GM18870 (cell line): ENCODE results near the gene NKAIN2.

ENCODE experiments used
- ATAC-seq: cut with Tn5 transposase; IDR thresholded peaks from one replicate; pipeline ENCODE4 v1.9.1; 2021; ENCODE audit warnings: moderate library complexity; ENCODE audit not compliant: unreplicated experiment

Gene NKAIN2

GRCh38 chr6:124795643-124796463 lies 992.2 kb downstream of the NKAIN2 start:
- ATAC-seq = no peak

DNA sequence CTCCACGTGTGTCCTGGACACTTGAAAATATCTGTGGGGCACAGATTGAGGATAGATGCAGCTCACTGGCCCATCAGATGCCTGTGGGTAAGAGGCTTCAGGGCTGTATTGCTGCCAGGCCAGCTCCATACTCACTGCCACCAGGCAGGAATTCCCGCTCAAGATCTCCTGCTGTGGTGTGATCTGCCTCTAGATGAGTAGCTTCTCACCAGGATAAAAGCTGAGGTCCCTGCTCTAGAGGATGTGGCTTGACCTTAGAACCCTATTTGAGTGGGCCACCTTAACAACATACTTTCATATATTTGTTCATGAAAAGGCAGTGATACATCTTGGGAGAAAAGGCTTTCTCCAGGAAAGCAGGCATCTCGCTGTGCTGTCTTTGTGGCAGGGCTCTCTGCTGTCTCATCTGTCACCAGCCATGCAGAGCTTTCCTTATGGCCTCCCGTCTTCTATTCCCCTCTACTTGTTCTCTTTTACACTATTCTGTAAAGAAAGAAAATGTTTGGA lies 992.9 kb downstream of the NKAIN2 start:
- ATAC-seq = no peak

DNA sequence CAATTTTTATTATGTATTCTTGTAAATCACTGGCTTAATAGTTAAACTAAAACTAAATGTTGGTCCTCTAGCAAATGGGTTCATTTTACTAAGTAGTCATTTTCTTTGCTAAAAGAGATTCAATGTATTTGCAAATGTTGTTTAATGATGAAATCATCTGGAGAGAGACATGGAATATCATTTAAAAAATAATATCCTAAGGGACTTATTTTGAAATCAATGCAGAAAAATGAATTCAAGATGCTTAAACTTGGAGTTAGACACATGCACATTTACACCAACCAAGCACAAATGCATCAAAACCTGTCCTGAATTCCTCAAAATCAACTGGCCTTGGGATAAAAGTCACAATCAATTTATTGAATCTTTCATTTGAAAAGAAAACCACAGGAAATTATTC lies 993.6 kb downstream of the NKAIN2 start:
- no peak for ATAC-seq

- ATAC-seq = no peak
Observed at GRCh38 chr6:124798942-124799496, 995.4 kb downstream of the NKAIN2 start.

GRCh38 chr6:124799638-124800037 lies 996.0 kb downstream of the NKAIN2 start:
- ATAC-seq = no peak

GRCh38 chr6:124800222-124800621 lies 996.6 kb downstream of the NKAIN2 start:
- ATAC-seq = no peak

DNA sequence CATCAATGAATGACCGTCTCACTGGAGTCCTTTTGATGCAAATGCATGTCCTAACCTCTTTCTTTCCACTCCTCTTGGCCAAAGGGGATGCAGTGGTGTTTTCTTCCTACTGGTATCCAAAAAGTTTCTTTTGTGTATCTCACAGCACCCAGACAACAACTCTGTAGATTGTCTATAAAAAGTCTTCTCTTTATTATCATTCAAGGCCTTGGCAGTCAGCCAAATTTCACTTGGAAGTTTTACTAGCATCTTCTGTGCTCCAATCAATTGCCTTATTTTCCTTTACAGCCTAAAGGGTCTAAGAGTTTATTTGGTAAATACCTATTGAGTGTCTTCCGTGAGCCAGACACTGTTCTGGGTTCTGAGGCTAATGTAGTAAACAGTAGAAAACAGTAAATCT lies 1008.4 kb downstream of the NKAIN2 start:
- ATAC-seq = no peak

- no peak for ATAC-seq
Observed at GRCh38 chr6:124819346-124819745, 1015.7 kb downstream of the NKAIN2 start.

DNA sequence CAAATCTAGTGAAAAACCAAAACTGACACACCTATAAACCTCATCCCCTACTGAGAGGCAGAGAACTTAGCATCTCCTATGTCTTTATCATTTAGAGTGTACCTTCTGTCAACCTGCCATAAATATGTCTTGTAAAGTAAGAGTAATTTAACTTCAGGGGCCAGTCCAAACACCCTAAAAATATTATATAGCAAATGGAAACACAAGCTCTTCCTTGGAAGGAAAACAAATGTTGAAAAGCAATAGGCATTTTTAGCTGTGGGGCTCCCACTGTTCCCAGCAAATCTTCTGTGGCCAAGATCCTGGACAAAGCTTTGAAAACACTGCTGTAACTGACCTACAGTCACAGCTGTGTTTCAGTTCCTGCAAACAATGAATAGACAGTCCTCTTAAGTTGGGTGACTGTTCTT lies 1018.5 kb downstream of the NKAIN2 start:
- ATAC-seq = no peak

DNA sequence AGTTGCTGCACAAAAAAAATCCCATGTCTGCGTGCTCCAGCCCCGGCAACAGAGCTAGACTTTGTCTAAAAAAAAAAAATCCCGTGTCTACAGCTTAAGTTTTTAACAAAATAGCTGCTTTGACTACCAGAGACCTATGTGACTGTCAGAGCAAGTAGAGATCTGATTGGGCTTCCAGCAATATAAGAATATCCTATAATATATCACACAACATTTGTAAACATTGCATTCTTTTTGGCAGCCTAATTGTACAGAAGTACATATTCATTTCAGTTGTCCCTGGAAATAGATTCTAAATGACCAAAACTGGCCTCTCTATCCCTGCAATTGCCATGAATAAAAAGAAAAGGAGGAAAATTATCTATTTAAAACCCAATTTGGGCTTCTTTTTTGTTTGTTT lies 1019.1 kb downstream of the NKAIN2 start:
- no peak for ATAC-seq

GRCh38 chr6:124823240-124824111 lies 1019.8 kb downstream of the NKAIN2 start:
- no peak for ATAC-seq

GRCh38 chr6:124825564-124825963 lies 1021.9 kb downstream of the NKAIN2 start:
- ATAC-seq = no peak

DNA sequence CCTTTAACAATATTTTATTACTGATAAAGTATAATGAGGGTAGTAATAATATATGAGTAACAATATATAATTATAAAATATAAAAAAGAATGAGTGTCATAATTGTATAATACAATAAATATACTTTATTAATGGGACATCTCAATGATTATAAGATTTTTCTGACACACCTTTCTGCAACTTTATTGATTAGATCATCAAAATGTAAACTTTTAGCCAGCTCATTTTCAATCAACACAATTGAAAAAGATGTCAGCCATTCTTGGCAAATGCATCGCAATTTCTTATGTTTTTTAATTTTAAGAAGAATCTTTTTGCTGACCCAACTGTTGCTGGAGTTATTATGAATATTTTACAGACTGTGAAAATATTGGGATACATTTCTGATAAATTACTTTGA lies 1026.2 kb downstream of the NKAIN2 start:
- no peak for ATAC-seq

DNA sequence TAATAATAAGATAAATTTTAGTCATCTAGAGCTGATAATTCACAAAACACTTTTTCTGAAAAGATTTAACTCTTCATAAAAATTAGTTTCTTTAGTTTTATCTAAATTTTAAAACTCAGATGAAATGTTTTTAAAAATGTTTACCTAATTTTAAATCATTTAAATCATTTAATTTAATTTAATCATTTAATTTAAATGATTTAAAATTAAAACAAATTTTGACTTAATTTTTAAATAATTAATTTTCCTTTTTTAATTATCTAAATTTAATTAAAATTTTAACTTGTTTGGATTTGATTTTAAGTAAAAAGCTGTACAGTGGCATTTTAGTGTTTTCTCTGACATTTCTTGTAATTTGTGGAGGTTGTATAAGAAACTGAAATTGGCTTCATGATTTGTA lies 1026.8 kb downstream of the NKAIN2 start:
- no peak for ATAC-seq

DNA sequence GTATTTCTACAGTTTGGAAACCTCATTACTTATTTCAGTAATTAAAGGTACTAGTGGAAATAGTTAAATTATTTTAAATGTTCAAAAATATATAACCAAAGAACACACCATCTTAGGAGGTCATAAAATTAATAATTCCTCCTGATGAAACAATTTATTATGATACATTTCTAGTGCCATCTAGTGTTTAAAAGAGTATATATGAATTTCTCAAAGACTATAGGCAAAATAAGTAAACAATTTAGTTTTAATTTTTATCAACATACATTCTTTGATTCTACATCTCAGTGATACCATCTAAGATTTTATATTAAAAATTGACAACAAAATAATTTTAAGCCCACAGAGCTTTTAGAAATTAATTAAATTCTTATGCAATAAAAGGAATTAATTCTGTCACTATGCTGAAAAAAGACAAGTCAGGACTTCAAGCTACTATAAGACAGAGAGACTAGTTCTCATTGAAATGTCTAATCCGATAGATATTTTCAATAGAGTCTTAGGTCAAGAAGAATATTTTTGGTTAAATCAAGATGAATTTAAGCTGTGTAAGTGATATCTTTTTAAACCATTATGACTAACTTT lies 1050.8 kb downstream of the NKAIN2 start:
- ATAC-seq = no peak

GRCh38 chr6:124857746-124858145 lies 1054.1 kb downstream of the NKAIN2 start:
- no peak for ATAC-seq

DNA sequence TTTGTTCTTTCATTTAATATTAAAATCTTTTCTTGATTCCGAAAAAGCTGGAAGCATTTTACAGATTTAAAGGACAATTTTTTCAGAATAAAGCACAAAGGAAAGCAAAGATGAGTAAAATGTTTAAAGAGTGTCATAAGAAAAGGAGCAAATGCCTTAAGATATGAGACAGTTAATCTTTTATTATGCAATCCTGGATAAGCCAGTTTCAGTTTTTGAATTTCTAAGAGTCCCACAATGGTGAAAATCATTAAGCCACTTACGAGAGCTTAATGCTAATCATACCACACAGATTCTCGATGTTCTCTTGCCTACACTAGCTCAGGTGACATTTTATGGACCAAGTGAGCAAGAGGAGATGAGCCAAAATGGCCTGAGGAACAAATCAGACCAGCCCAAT lies 1054.9 kb downstream of the NKAIN2 start:
- ATAC-seq = no peak

DNA sequence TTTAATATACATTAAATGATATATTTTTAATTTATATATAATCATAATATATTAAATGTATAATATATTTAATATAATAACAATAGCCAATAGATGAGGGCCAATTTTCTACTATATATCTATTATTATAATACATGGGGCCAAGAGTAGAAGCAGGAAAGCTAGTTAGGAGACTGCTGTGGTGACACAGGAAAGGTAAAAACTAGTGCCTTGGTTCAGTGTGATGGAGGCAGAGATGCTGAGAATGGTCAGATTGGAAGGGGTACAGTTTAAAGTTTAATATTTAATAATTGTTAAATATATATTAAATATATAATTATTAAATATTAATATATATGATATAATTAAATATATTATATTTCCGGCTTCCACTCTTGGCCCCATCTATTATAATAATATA lies 1055.7 kb downstream of the NKAIN2 start:
- no peak for ATAC-seq

DNA sequence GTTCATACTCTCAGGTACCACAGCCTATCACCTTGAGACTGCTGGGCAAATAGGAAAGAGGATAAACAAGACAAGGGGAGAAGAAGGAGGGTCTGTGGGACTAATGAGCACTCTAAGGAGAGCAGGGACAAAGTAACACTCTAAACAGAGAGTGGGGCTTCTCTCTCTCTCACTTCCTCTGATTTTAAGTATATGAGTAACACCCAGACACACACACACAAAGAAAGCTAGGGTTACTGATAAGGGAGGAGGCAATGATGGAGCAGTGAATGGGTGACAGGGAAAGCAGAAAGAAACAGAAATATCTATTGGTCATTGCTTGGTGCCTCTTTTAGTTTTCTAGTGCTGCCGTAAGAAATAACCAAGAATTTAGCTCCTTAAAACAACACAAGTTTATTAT lies 1062.4 kb downstream of the NKAIN2 start:
- peak; percentile 59 for ATAC-seq

- ATAC-seq = no peak
Observed at GRCh38 chr6:124867121-124867520, 1063.5 kb downstream of the NKAIN2 start.

DNA sequence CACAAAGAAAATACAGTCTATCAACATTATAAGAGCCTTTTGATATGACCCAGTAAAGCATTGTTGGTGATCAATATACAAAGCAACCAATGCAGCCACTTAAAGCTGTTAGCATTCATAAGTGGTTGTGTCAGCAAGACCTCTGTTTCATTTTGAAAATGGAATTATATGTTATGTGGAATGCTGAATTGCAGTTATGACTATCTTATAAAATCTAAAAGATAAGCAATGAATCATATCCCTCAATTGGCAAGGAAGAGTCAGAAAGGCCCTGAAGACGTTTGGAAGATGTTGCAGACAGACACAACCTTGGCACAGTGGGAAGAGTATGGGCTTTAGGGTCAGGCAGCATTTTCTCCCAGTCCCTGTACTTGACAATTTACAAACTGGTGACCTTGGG lies 1064.8 kb downstream of the NKAIN2 start:
- no peak for ATAC-seq
